ENCODE results near the gene RHOXF2.

GRCh38 chrX:120205816-120206753, 47.7 kb downstream of the RHOXF2 start:
- no peak for TF ChIP-seq TAF1 (IDR thresholded peaks at IDR 0.05; ENCODE audit: low read depth)
- TF ChIP-seq TEAD4 (IDR thresholded peaks at IDR 0.05) = no peak
- TF ChIP-seq FOXM1 (IDR thresholded peaks at IDR 0.05; ENCODE audit: borderline replicate concordance, low read depth) = no peak
- TF ChIP-seq, protein P1, sequence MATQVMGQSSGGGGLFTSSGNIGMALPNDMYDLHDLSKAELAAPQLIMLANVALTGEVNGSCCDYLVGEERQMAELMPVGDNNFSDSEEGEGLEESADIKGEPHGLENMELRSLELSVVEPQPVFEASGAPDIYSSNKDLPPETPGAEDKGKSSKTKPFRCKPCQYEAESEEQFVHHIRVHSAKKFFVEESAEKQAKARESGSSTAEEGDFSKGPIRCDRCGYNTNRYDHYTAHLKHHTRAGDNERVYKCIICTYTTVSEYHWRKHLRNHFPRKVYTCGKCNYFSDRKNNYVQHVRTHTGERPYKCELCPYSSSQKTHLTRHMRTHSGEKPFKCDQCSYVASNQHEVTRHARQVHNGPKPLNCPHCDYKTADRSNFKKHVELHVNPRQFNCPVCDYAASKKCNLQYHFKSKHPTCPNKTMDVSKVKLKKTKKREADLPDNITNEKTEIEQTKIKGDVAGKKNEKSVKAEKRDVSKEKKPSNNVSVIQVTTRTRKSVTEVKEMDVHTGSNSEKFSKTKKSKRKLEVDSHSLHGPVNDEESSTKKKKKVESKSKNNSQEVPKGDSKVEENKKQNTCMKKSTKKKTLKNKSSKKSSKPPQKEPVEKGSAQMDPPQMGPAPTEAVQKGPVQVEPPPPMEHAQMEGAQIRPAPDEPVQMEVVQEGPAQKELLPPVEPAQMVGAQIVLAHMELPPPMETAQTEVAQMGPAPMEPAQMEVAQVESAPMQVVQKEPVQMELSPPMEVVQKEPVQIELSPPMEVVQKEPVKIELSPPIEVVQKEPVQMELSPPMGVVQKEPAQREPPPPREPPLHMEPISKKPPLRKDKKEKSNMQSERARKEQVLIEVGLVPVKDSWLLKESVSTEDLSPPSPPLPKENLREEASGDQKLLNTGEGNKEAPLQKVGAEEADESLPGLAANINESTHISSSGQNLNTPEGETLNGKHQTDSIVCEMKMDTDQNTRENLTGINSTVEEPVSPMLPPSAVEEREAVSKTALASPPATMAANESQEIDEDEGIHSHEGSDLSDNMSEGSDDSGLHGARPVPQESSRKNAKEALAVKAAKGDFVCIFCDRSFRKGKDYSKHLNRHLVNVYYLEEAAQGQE (IDR thresholded peaks at IDR 0.05; ENCODE audit: low read depth) = no peak
- no peak for TF ChIP-seq RAD21 (IDR thresholded peaks at IDR 0.05; ENCODE audit: low read depth)
- TF ChIP-seq, protein P2, sequence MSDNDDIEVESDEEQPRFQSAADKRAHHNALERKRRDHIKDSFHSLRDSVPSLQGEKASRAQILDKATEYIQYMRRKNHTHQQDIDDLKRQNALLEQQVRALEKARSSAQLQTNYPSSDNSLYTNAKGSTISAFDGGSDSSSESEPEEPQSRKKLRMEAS (IDR thresholded peaks at IDR 0.05) = no peak
- TF ChIP-seq CREB1 (IDR thresholded peaks at IDR 0.05; ENCODE audit: low read depth) = no peak
- no peak for TF ChIP-seq TCF12 (IDR thresholded peaks at IDR 0.05; ENCODE audit: low read depth)
